Mesenteric fat pad (tissue), 1 donor: Measurements from ENCODE around the gene GPR32. TPM values are rescaled to one million over a fixed set of nuclear protein-coding genes. Genes with fewer than 3 reads are reported as not detected.
"Not testable (repeated sequence)": the region's sequence is repeated elsewhere in the genome, so short reads cannot be mapped to it uniquely, and the experiment has no call there.

Source experiments
- DNase-seq: peaks from one replicate; pipeline ENCODE4 v3.0.0-alpha.2; 2020; ENCODE audit warnings: low spot score
- total RNA-seq: library from RNA; stranded (reverse); fragmentation: NEBNext Ultra II Directional; extraction: Animal tissue kit (Norgen Biotek cat#: 25700); gene quantifications from one replicate; pipeline ENCODE4 v1.2.1, GENCODE V29; 2021
- donor health status: DM: yes; HTN: yes; CAD: no.

Gene GPR32
- total RNA-seq, 1 donor from 2014 or later, result not detected

GRCh38 chr19:50747141-50747540 lies 23.1 kb upstream of the GPR32 start:
- not testable (repeated sequence) for DNase-seq

- no peak for DNase-seq
Measured at GRCh38 chr19:50749490-50749889, 20.8 kb upstream of the GPR32 start.

- no peak for DNase-seq
Measured at GRCh38 chr19:50750010-50750409, 20.3 kb upstream of the GPR32 start.

DNA sequence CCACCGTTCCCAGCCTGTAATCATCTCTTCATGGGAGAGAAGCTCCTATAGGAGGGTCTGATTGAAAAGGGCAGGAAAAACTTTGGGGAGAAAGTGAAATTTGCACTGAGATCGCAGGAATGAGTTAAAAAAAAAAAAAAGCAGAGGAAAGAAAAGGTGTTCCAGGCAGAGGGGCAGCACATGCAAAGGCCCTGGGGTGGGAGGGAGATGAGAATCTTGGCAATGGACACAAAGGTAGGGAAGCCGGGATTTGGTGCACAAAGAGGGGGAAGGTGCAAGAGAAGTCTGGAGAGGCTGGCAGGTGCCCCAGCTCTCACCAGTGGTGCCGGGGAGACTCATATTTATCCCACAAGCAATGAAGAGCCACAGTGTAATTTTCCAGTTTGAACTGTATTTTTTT lies 16.4 kb upstream of the GPR32 start:
- no peak for DNase-seq

GRCh38 chr19:50756244-50756643 lies 14.0 kb upstream of the GPR32 start:
- DNase-seq, result not testable (repeated sequence)

GRCh38 chr19:50757624-50758023 lies 12.6 kb upstream of the GPR32 start:
- not testable (repeated sequence) for DNase-seq

GRCh38 chr19:50759076-50759475 lies 11.2 kb upstream of the GPR32 start:
- DNase-seq, result not testable (repeated sequence)

GRCh38 chr19:50759886-50760285 lies 10.4 kb upstream of the GPR32 start:
- DNase-seq, result no peak

- not testable (repeated sequence) for DNase-seq
Measured at GRCh38 chr19:50761501-50761900, 8.8 kb upstream of the GPR32 start.

DNA sequence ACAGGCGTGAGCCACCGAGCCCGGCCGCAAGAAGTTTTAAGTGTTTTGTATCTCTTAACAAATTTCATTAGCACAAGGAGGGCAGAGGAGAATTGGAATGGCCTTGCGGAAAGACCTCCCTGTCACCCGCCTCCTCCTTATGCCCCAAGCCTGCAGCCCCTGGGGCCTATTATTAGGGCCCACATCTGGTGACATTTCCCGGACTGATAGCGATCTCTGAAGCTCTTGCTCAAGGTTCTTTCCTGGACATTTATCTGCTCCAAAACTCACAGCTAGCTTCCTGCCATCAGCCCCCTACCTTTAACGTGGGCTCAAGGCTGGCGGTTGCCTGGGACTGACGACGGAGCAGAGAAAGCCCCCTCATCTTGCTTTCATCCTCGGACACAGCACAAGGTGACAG lies 6.7 kb upstream of the GPR32 start:
- DNase-seq, result not testable (repeated sequence)

GRCh38 chr19:50764409-50764808 lies 5.9 kb upstream of the GPR32 start:
- no peak for DNase-seq

DNA sequence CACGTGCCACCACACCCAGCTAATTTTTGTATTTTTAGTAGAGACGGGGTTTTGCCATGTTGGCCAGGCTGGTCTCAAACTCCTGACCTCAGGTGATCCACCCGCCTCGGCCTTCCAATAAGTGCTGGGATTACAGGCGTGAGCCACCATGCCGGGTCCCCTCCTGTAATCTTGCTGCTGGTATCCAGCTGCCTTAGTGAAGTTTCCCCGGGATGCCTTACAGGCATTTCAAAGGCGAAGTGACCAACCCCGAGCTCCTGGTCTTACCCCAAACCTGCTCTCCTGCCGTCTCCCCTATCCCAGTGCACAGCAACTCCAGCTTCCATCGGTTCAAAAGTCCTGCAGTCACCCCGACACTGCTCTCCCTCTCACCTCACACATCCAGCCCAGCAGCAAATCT lies 3.5 kb upstream of the GPR32 start:
- not testable (repeated sequence) for DNase-seq

DNA sequence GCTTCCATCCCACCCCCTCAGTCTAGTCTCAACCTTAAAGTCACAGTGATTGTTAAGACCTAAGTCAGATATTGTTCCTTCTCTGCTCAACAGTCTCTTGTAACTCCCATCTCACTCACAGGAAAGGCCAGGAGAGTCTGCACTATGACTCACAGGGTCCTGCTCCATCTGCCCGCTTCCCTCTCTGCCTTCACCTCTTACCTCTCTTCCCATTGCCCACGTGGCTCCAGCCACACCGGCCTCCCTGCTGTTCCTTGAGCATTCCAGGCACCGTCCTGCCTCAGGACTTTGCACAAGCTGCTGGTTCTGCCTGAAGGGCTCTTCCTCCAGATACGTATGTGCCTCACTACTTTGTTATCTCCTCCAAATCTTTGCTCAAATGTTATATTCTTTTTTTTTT lies 3.0 kb upstream of the GPR32 start:
- not testable (repeated sequence) for DNase-seq

- no peak for DNase-seq
Measured at GRCh38 chr19:50768277-50768676, 2.0 kb upstream of the GPR32 start.

- DNase-seq, result no peak
Measured at GRCh38 chr19:50770888-50771287, 624 bp downstream of the GPR32 start.

DNA sequence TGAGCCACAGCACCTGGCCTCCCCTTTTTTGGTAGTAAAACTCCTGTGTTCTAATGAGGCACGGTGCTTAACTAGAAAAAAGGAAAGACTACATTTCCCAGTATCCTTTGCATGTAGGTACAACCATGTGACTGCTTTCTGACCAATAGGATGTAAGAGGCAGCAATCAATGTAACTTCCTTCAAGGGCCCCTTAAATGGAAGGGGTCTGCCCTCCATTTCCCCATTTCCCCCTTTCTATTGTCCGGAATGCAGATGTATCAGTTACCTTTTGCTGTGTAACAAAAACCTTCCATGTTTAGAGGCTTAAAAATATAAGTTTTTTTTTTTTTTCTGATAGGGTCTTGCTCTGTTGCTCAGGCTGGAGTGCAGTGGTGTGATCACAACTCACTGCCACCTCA lies 2.2 kb downstream of the GPR32 start:
- no peak for DNase-seq

DNA sequence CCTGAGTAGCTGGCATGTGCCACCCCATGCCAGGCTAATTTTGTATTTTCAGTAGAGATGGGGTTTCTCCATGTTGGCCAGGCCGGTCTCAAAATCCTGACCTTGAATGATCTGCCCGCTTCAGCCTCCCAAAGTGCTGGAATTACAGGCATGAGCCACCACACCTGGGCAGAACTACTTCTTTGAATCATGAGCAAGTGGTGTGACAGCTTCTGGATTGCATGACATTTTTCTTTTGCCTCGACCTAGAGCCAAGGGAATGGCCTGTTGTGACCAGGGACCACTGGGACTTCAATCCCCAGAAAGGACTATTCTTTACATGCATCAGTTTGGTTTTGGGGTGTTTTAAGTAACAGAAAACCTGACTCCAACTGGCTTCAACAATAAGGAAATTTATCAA lies 2.6 kb downstream of the GPR32 start:
- not testable (repeated sequence) for DNase-seq

DNA sequence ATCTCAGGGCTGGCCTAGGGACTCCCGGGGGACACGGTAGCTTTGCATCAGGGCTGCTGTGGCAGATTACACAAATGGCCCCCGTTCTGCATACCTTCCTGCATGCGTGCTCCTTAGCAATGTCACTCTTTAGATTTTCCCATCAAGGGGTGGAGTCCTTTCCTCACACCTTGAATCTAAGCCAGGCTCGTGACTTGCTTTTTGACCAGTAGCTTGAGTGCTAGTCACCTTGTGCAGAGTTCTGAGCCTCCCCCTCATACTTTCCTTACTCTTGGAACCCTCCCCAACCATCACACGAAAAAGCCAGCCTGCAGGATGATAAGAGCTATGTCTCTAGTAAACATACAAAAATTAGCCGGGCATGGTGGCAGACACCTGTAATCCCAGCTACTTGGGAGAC lies 3.2 kb downstream of the GPR32 start:
- DNase-seq, result not testable (repeated sequence)

- DNase-seq, result no peak
Measured at GRCh38 chr19:50776131-50776530, 5.9 kb downstream of the GPR32 start.

DNA sequence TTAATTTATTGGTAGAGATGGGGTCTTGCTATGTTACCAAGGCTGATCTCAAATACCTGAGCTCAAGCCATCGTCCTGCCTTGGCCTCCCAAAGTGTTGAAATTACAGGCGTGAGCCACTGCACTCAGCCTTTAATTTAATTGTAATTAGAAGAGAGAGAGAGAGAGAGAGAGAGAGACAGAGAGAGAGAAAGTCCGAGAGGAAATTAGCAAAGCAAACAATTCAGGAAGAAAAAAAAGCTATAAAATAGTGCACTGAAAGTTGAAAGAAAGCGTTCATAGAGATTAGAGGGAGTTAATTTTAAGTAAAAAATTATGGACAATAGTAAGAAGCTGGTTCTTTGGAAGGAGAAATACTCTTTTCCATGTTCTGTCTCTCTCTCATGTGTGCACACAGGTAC lies 7.0 kb downstream of the GPR32 start:
- DNase-seq, result no peak

GRCh38 chr19:50777830-50778303 lies 7.6 kb downstream of the GPR32 start:
- DNase-seq, result no peak

DNA sequence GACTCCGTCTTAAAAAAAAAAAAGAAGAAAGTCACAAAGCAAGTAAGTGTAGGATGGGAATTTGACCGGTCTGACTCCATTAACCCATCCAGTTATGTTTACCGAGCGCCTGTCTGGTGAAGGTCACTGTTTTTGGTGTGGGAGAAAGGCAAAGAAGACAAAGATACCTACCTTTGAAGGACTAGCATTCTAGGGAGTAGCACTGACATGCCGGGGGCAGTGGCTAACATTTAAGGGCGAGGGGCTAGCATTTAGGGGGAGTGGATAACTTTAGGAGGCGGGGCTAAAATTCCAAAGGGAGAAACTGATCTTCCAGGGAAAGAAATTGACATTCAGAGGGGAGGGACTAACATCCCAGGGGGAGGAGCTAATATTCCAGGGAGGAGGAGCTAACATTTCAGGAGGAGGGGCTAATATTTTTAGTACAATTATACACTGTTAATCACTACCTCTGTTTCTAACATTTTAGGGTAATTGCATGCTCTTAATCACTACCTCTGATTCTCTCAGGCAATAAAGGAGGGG lies 8.7 kb downstream of the GPR32 start:
- no peak for DNase-seq

GRCh38 chr19:50779504-50780457 lies 9.5 kb downstream of the GPR32 start:
- no peak for DNase-seq
